Lung (tissue), 12 donors: Measurements from ENCODE around the gene RASGRP3. TPM values are rescaled to one million over a fixed set of nuclear protein-coding genes. Genes with fewer than 3 reads are reported as not detected.
A peak's percentile ranks its signal among the peaks of the same experiment; 100 is the strongest.

ENCODE experiments used
- ATAC-seq: fragments of 200-7000 bp; cut with Tn5 transposase; one replicate; pipeline ENCODE4 v1.9.1; 2020; ENCODE audit warnings: moderate number of reproducible peaks; ENCODE audit not compliant: insufficient read depth, low FRiP score
- DNase-seq, 3 donors: peaks; one replicate each; pipeline ENCODE4 v3.0.0-alpha.2; 2013 to 2017
- H3K27ac ChIP-seq, 2 donors: one replicate each; pipeline ENCODE4 v1.5.1; 2013; ENCODE audit warnings: mild to moderate bottlenecking in 2 of 2, moderate library complexity in 2 of 2, control low read depth in 1 of 2, inconsistent platforms in 1 of 2, low read depth in 1 of 2, low read length in 1 of 2
- H3K27me3 ChIP-seq, 3 donors: one replicate each; pipeline ENCODE4 v1.5.1; 2013; ENCODE audit warnings: low read length in 2 of 3; ENCODE audit not compliant: control insufficient read depth in 3 of 3, insufficient read depth in 3 of 3
- H3K36me3 ChIP-seq, 4 donors: one replicate each; pipeline ENCODE4 v1.5.1; 2013; ENCODE audit warnings: low read length in 4 of 4, mild to moderate bottlenecking in 1 of 4, moderate library complexity in 1 of 4; ENCODE audit not compliant: control insufficient read depth in 4 of 4, insufficient read depth in 4 of 4
- H3K4me1 ChIP-seq, 5 donors: one replicate each; pipeline ENCODE4 v1.5.1; 2013; ENCODE audit warnings: low read length in 5 of 5, mild to moderate bottlenecking in 2 of 5, moderate library complexity in 1 of 5; ENCODE audit not compliant: control insufficient read depth in 5 of 5, insufficient read depth in 5 of 5
- H3K4me3 ChIP-seq: one replicate; pipeline ENCODE4 v1.5.1; 2013; ENCODE audit warnings: mild to moderate bottlenecking, control low read depth, moderate library complexity
- H3K9ac ChIP-seq, 2 donors: one replicate each; pipeline ENCODE4 v1.5.1; 2013; ENCODE audit warnings: low read length in 2 of 2, control low read depth in 1 of 2; ENCODE audit not compliant: insufficient read depth in 1 of 2
- H3K9me3 ChIP-seq, 4 donors: one replicate each; pipeline ENCODE4 v1.5.1; 2013; ENCODE audit warnings: low read length in 3 of 4, mild to moderate bottlenecking in 1 of 4, moderate library complexity in 1 of 4; ENCODE audit not compliant: control insufficient read depth in 4 of 4, insufficient read depth in 3 of 4
- WGBS, 2 donors: extraction: QIAGEN DNeasy Blood & Tissue Kit; methylation state at CpG; one replicate each; pipeline ENCODE4 v1.1.7; 2013; 5-methylcytosine and 5-hydroxymethylcytosine counted together
- polyA plus RNA-seq, 2 donors: library from polyadenylated mRNA; stranded (reverse); fragments of 200-250 nt; gene quantifications; one replicate each; pipeline ENCODE4 v1.2.1, GENCODE V29; 2013
- total RNA-seq, 2 donors: library from RNA; depleted of rRNA in 1 of 2; stranded (reverse); fragments of >200 nt in 1 of 2; gene quantifications; one replicate each; pipeline ENCODE4 v1.2.1, GENCODE V29; 2014 to 2021
- TF ChIP-seq, protein P1 (sequence below): IDR thresholded peaks from 2 replicates; pipeline ENCODE4 v1.5.1; 2012; ENCODE audit warnings: mild to moderate bottlenecking; ENCODE audit errors: control extremely low read depth, extremely low read depth
- donor health status: control.
- donor health status: control.
- donor health status: Bipolar disorder and iron deficiency.
- donor health status: healthy.
- donor health status: DM: yes; HTN: yes; CAD: no.

The RASGRP3 gene
- total and polyA plus RNA-seq, 4 donors = 3.6 to 36.6 (median 10.5) TPM

DNA sequence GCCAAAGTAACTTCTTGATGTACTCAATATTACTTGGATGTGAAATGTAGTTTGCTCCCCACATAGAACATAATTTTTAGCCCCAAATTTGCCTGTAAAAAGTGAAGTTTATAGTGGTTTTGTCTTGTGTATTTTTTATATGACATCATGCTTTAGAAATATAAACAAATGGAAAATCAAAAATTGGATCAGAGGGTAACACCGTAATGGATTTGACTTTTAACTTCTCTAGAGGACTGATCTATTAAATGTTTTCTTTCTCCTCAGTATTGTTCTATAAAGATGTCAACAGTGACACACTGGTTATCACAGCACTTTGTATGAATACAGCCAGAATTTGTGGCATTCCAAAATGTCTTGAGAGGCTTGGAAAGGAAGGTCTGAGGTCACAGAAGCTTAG, 45.6 kb upstream of the RASGRP3 start:
- Histone ChIP-seq H3K27me3 (no peaks in the 10 kb centered on the region), H3K27ac (no peak overlapping the region), H3K9ac (no peak overlapping the region), H3K4me3 (no peak overlapping the region), H3K36me3 (no peaks in the 10 kb centered on the region), H3K4me1 (peaks cover 0 to 3% (median 0%) of the 10 kb centered on the region in 5 donors), H3K9me3 (no peaks in the 10 kb centered on the region)
- WGBS, 2 donors = 83 to 94% methylated on average over 1 of the region's 1 CpG
- DNase-seq (no peak), ATAC-seq (no peak)
- TF ChIP-seq, protein P1, sequence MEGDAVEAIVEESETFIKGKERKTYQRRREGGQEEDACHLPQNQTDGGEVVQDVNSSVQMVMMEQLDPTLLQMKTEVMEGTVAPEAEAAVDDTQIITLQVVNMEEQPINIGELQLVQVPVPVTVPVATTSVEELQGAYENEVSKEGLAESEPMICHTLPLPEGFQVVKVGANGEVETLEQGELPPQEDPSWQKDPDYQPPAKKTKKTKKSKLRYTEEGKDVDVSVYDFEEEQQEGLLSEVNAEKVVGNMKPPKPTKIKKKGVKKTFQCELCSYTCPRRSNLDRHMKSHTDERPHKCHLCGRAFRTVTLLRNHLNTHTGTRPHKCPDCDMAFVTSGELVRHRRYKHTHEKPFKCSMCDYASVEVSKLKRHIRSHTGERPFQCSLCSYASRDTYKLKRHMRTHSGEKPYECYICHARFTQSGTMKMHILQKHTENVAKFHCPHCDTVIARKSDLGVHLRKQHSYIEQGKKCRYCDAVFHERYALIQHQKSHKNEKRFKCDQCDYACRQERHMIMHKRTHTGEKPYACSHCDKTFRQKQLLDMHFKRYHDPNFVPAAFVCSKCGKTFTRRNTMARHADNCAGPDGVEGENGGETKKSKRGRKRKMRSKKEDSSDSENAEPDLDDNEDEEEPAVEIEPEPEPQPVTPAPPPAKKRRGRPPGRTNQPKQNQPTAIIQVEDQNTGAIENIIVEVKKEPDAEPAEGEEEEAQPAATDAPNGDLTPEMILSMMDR = no peak

- H3K36me3 ChIP-seq = no peaks in the 10 kb centered on the region
- H3K4me1 ChIP-seq = peaks cover 0 to 7% (median 0%) of the 10 kb centered on the region in 5 donors
- no peaks in the 10 kb centered on the region for H3K27me3 ChIP-seq
- no peak overlapping the region for H3K9ac ChIP-seq
- DNase-seq (no peak), ATAC-seq (no peak)
- WGBS, 2 donors = 89 to 96% methylated on average over 2 of the region's 2 CpGs
- no peaks in the 10 kb centered on the region for H3K9me3 ChIP-seq
- TF ChIP-seq, protein P1 = no peak
- no peak overlapping the region for H3K27ac ChIP-seq
- H3K4me3 ChIP-seq = no peak overlapping the region
These were observed 43.6 kb upstream of the RASGRP3 start for GRCh38 chr2:33432871-33433270.

DNA sequence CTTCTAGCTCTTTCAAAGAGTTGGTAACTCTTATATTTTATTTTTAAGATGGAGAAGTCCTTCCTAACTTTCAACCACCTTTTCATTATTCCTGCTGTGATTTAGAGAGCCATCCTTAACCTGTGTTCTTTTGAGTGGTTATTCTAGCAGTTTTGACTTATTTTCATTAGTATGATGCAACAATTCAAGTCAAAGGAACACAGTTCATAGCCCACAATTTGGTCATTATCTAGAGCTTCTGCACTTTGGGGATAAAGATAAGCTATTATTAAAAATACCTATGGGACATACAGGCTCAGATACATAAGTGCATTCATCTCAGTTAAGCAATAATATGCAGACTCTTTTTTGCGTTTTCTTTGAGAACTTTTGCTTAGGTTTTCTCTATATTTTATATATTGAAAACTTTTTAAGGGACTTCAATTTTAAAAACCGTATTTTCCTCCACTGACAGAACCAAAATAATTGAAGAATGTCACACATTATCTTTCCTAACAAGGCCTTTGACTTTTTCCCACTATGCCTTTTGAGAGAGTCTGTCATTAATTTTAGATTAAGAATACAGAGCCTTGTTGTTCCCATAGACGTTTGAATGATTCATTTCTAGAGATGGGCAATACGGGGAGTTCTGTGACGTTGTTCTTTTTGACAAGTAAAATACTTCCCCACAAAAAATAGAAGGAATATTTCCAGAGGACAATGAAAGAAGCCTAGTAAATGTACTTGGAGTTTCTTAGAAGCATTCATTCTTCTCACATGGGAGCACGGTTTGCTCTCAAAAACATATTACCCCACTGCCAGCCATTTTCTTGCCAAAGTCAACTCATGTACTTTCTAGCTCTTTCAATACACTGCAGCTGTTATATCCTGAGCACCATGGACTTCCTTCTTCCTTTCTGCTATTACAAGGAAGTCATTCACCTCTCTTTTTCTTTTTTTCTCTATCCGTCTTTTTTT, 42.9 kb upstream of the RASGRP3 start:
- no peak overlapping the region for H3K4me3 ChIP-seq
- no peak overlapping the region for H3K9ac ChIP-seq
- no peaks in the 10 kb centered on the region for H3K9me3 ChIP-seq
- ATAC-seq (no peak), DNase-seq (peak in 1 of 3 donors; percentile 15)
- H3K4me1 ChIP-seq = peaks cover 0 to 7% (median 1%) of the 10 kb centered on the region in 5 donors
- WGBS, 2 donors = 84 to 85% methylated on average over 7 of the region's 7 CpGs
- H3K27ac ChIP-seq = no peak overlapping the region
- TF ChIP-seq, protein P1 = no peak
- H3K27me3 ChIP-seq = no peaks in the 10 kb centered on the region
- no peaks in the 10 kb centered on the region for H3K36me3 ChIP-seq
